Stimulated activated CD8-positive, alpha-beta memory T cell treated with anti-CD3 and anti-CD28 coated beads, Interleukin-12 subunit alpha, Interleukin-12 subunit beta, amount 100 ng/mL, for 1 hour (primary cell): ENCODE data around the gene MAP4K3.

Experiments used
- DNase-seq: peaks from one replicate; pipeline ENCODE4 v3.0.0-alpha.2; 2020; ENCODE audit warnings: low read depth

MAP4K3 gene

DNA sequence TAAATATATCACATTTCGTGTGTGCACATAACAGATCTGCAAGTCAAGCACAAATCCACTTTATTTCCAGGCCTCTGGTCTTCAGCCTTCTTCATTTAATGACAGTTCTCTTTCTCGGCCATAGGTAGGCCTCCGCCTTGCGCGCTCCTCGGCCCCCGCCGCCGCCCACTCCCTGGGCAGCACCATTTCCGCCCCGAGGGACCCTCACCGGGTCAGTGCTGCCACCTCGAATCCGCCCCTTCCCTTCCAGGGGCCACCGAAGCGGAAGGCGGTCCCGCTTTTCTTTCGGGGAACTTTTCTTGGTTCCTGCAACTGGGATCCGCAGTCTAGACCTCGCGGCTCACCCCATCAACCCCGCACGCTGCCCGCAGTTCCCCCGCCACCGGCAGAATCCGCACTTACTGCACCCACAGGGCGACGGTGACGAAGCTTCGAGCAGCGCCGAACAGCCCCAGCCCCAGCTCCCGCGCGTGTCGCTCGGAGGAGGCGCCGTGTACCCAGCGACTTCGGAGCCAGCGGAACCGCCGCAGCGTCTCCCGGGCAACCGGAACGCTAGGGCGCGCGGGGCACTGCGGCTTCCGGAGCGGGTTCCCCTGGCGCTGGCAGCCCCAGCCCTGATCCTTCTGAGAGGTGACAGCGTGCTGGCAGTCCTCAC is 193.5 kb downstream of the MAP4K3 start, which contains the start of gene CDKL4:
Gene CDKL4 (minus strand): TSS at position 502 of the 655 bp plus-strand sequence.
- DNase-seq = no peak

GRCh38 chr2:39241588-39241987 is 195.5 kb downstream of the MAP4K3 start:
- no peak for DNase-seq

DNA sequence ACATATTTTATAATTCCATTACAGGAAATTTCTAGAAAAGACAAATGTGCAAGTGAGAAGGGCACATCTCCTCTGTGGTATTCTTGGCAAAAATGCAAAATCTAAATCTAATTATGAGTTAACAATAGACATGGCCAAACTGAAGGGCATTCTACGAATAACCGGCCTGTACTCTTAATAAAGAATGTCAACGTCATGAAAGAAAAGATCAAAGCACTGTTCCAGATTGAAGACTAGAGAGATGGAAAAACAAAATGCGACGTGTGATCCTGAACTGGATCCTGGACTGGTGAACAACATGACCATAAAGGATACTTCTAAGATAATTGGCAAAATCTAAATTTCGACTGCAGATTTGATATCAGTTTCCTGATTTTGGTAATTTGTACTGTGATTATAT is 196.3 kb downstream of the MAP4K3 start:
- no peak for DNase-seq

DNA sequence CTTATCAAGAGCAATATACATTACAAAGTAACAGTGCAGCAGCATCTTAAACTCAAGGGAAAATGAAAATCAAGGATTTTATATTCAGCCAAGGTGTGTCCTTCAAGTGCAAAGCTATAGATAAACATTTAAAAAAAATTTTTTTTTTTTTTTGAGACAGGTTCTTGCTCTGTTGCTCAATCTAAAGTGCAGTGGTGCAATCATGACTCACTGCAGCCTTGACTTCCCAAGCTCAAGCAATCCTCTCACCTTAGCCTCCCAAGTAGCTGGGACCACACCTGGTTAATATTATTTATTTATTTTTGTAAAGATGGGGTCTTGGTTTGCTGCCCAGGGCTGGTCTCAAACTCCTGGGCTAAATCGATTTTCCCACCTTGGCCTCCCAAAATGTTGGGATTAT is 202.3 kb downstream of the MAP4K3 start:
- DNase-seq = no peak

DNA sequence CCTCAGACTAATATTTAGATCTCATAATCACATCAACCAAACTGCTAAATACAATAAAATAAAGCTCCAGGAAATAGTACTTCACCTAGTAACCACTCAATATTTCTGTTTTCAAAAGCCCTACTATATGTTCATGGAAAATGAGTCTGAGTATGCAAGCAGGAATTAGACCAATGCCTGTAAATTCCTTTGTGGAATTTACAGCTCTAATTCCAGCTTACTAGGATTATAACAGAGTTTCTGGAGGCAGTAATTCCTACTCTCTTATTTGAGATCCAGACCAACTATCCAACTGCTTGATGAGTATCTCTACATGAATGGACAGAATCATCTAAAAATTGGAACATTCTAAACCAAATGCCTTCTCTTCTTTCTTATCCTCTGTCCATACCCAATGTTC is 204.9 kb downstream of the MAP4K3 start:
- no peak for DNase-seq

DNA sequence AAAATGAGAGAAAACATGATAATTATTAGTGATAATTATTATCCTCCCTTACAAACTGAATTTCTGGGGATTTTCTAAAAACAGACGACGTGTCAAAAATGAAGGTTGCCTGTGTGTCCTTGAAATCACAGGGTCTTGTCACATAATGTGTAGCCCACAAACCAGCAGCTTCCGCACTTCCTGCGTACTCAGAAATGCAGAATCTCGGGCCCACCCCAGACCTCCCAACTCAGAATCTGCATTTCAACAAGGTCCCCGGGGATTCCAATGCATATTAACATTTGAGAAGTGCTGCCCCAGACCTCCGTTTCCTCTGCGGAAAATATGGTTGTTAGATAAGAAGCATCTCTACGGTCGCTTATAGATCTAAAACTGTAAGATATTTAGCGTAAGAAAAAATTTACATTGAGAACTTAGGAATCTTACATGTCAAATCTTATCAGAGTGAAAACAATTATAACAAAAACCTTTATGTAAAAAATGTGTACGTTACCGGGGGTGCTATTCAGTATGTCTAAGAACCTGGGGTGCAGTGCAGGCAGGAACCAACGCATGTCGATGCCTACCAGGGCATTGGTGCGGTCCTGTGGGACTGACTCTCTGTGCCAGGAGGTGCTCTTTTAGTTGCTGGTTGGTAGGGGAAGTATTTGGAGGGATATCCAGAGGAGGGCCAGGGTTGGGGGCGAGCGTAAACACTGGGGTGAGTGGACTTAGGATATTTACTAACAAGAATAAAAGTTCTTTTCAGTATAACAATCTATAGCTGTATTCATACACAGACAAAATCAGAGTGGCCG is 208.5 kb downstream of the MAP4K3 start:
- DNase-seq = no peak

GRCh38 chr2:39227628-39228412 is 209.3 kb downstream of the MAP4K3 start:
- peak; percentile 74 for DNase-seq

GRCh38 chr2:39225567-39225966 is 211.5 kb downstream of the MAP4K3 start:
- DNase-seq = no peak

GRCh38 chr2:39223909-39224308 is 213.2 kb downstream of the MAP4K3 start:
- no peak for DNase-seq

- DNase-seq = no peak
Measured at GRCh38 chr2:39221459-39221858, 215.6 kb downstream of the MAP4K3 start.

DNA sequence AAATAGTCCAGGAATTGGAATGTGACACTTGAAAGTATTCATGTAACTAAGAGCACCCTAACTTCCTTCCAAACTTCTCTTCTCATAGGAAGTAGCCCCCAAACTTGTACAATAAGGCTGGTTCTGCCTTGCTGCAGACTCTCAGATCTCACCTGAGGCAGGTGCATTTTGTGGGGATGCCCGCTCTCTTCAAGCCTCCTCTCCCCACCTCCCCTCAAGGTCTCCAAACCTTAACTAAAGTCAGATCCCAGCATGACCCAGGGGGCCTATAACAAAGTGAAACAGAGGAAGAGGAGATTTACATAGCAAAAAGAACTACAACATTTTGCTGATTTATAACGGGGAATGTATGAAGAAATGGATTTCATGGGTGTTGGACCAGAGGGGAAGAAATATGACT is 216.9 kb downstream of the MAP4K3 start:
- no peak for DNase-seq

- DNase-seq = no peak
Measured at GRCh38 chr2:39218391-39218790, 218.7 kb downstream of the MAP4K3 start.

DNA sequence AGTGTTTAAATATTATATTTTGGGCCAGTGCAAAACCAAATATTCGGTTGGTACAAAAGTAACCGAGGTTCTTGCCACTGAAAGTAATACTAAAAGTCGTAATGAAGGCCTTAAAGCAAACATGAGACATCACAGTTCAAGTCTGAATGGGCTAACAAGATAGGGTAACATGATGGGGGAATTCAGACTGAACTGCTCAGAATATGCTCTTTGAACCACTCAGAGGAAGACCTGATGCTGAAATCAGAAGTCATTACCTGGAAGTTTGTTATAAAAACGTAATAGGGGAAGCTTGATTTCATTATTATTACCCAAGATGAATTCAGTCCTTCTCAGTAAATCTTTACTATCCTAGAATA is 219.9 kb downstream of the MAP4K3 start:
- DNase-seq = no peak

- peak; percentile 52 for DNase-seq
Measured at GRCh38 chr2:39216346-39217191, 220.5 kb downstream of the MAP4K3 start.

DNA sequence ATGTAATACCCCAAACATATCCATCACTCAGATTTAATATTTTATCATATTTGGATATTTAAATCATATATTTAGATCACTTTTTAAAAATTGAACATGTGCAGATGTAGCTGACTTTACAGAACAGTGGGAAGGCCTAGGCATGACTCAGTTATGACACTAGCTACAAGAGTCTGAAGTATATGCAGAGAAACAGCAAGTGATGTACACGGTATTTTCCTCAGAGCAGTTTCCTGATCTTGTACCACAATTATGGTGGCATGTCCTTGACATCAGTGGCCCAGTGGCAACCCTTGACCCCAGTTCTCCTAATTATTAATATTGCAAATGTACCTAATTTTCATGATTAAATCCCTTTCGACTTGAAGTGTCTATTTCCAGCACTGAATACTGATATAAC is 221.5 kb downstream of the MAP4K3 start:
- no peak for DNase-seq

- DNase-seq = no peak
Measured at GRCh38 chr2:39213015-39213414, 224.1 kb downstream of the MAP4K3 start.

- no peak for DNase-seq
Measured at GRCh38 chr2:39210846-39211245, 226.2 kb downstream of the MAP4K3 start.

DNA sequence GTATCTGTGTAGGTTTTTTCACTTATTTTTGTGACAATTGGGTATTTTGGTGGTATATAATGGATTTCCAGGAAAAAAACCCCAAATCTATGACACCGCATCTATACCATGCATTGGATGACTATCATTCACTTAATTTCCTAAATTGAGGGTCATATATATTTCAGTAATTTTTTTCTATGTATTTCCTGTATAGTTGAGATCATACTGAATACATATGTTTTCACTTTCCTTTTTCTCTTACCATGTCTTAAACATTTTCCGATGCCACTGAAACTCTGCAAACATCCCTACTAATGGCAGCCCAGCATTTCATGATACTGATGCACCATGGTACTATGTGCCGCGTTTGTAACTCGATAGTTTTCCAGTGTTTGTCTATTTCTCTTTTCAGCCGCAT is 233.7 kb downstream of the MAP4K3 start:
- DNase-seq = no peak

DNA sequence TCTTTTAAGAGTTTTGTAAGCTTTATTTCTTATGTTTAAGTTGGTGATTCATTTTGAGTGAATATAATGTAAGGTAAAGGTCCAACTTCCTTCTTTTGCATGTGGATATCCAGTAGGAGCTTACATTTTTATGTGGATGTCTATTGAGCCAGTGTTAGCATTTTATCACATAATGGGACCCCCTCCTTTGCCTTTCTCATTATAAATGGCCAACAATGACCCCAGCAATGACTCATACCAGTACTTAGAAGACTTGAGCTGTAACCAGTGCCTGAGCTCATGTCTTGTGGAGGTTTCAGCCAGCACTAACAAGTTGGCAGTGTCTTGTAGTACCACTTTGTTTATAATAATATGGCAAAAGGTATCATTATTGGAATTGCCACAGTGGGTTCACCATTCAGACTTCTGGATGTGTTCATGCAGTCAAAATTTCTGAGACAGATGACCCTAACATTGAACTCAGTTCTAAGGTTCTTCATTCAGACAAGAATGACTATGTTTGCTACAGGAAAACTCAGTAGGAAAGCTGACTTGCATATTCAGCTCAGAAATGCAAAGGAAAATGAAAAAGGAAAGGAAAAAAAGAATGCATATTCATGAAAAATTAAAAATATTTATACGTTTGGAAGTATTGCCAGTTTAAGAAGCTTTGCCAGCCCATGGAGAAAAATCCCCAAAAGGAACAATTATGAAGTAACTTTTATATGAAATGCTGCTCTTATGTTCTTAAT is 234.3 kb downstream of the MAP4K3 start:
- DNase-seq = no peak
